Endothelial cell of hepatic sinusoid (primary cell): ENCODE results near the gene NECTIN1.

Source experiments
- in situ Hi-C: cut with HindIII; loops from 2 replicates; pipeline ENCODE4 v1.10.0; 2017; ENCODE audit warnings: low sequenced_read_pairs

The NECTIN1 gene

DNA sequence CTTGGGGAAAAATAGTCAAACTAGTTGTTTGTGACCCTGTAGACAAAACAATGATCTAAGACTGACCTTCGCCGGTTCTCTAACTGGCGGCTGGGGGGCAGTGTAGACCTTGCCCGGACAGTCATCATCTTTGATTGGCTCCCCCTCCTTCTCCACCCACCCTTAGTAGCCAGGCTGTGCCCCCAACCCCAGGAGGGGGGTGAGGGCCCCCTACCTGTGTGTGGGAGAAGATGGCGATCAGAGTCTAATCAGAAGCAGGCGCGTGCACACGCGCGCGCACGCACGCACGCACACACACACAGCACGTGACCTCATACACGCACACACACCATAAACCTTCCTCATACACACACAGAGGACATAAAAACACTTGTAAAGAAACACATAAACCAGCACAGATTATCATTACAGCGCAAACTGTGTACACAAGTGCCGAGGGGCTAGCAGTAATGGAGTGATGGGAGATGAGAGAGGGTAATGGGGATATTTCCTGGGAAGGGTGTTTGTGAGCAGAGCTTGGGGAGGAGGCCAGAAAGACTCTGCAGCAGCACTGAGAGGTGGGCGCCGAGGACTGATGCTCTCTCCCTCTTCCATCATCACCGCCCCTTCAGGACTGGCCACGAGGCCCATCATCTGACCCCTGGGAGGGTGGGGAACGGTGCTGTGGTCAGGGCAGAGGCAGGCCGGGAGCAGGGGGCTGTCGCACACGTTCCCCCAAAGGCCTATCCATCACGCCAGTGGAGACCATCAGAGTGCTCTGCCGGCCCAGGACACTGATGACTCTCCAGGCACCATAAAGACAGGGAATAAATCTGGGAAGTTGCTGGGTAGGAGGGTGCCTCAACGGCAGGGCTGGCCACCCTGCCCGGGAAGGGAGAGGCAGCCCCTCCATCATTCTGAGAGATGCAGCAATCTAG lies 12.2 kb downstream of the NECTIN1 start:
- in situ Hi-C loops, result loop anchor here (5.0 to 10.0 kb wide), 3 partner anchors 45 to 100 kb away; no protein-coding TSS in a partner anchor

GRCh38 chr11:119714590-119714989 lies 14.4 kb downstream of the NECTIN1 start:
- in situ Hi-C loops, result loop anchor here (10.0 kb wide), 1 partner anchor 50 kb away; no protein-coding TSS in a partner anchor

DNA sequence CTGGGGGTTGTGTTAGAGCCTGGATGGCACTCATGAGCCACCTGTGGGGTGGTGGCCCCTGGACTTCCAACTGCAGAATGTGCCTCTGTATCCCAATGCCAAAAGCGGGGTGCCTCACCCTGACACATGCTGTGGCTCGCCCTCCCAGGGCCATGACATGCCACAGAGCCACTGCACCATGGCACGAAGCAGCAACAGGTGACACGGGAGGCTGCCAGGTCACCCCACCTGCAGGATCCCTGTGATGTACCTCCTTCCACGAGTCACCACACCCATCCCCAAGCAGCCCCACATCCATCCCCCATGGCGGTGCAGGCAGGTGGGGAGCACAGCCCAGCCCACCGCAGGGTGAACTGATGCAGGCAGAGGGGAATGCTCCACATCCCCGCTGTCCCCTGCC lies 14.8 kb downstream of the NECTIN1 start:
- in situ Hi-C loops, result loop anchor here (10.0 kb wide), 1 partner anchor 49 kb away; no protein-coding TSS in a partner anchor

DNA sequence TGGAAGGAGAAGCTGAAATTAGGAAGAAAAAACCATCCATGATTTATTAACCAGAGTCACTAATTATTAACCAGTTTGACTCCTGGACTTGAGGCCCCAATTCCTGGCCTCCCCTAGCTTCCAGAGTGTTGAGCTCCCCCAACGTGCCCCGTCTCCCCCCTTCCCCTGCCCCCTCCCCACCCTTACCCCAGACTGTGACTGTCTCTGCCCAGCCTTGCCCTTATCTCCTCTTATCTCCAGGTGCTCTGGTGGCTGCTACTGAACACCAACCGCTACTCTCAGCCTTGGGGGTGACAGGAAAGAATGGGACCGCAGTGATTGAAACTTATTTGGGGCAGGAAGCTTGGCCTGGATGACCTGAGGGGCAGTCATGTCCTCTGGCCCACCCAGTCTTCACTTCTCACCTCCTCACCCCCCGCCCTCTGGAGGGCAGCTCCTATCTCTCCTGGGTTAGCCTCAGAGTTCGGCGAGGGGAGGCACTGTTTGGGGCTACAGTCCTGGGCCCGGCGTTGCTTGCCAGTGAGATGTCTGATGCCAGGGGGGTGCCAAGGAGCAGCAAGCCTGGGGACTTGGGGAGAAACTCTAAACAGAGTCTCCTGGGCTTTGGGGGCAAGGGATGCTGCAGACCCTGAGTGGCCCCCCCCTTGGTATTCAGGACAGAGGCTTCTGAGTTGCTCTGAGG lies 15.5 kb downstream of the NECTIN1 start:
- in situ Hi-C loops, result loop anchor here (10.0 kb wide), 1 partner anchor 49 kb away; no protein-coding TSS in a partner anchor

- in situ Hi-C loops, result loop anchor here (10.0 kb wide), 1 partner anchor 48 kb away; no protein-coding TSS in a partner anchor
These were observed 16.3 kb downstream of the NECTIN1 start for GRCh38 chr11:119712459-119713358.

- in situ Hi-C loops, result loop anchor here (10.0 kb wide), 1 partner anchor 47 kb away; no protein-coding TSS in a partner anchor
These were observed 17.0 kb downstream of the NECTIN1 start for GRCh38 chr11:119712006-119712405.

GRCh38 chr11:119711476-119711875 lies 17.5 kb downstream of the NECTIN1 start:
- in situ Hi-C loops, result loop anchor here (10.0 kb wide), 1 partner anchor 47 kb away; no protein-coding TSS in a partner anchor

DNA sequence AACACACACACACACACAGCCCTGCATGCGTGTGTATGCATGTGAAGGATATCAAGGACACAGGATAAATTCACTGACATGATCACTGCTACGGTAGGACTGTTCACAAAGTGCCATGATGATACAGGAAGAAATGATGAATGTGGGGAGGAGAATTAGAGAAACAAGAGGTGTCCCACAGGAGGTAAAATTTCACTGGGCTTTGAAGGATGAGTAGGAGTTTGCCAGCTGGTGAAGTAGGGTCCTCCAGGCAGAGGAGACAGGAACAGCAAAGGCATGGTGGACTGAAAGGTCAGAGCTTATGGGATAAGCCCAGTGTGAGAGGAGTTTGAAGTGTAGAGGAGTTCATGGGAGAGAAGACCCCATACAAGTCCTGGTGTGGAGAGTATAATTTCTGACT lies 18.6 kb downstream of the NECTIN1 start:
- in situ Hi-C loops, result loop anchor here (10.0 kb wide), 1 partner anchor 46 kb away; no protein-coding TSS in a partner anchor

GRCh38 chr11:119709638-119710346 lies 19.2 kb downstream of the NECTIN1 start:
- in situ Hi-C loops, result loop anchor here (10.0 kb wide), 1 partner anchor 45 kb away; no protein-coding TSS in a partner anchor

DNA sequence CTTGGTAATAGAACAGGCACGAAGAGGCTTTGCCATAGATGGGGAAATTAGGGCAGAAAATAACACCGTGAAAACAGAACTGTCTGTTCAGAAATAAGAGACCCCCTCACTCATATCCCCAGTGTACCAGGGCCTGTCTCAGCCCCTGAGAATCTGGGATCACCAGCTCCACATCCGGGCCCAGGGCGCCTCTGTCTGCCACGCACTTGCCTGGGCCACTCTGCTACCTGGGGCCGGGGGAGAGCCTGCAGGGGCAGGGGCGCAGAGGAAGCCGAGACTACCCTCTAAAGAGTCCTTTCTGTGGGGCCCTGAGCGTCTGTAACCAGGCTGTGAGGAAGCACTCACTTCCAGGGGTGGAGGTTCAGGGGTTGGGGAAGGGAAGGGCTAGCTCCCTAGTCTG lies 19.8 kb downstream of the NECTIN1 start:
- in situ Hi-C loops, result no loop called here

- in situ Hi-C loops, result no loop called here
These were observed 20.6 kb downstream of the NECTIN1 start for GRCh38 chr11:119708384-119708783.

DNA sequence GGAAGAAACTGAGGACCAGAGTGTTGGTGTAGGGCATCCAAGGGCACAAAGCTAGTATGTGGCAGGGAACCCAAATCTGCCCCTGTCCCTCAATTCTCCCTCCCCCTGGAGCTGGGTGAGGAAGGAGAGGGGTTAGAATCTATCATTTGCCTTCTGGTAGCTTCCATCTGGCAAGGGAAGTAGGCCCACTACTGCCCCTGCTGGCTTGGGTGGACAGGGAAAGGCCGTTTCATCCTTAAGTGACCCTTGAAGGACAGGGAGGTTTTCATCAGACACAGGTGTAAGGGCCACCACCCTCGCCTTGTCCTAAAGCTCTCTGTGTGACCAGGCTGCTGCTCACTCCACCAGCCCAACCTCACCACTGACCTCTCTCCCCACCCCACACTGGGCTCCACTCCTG lies 22.1 kb downstream of the NECTIN1 start:
- in situ Hi-C loops, result no loop called here

- in situ Hi-C loops, result no loop called here
These were observed 23.0 kb downstream of the NECTIN1 start for GRCh38 chr11:119706029-119706428.

- in situ Hi-C loops, result no loop called here
These were observed 23.6 kb downstream of the NECTIN1 start for GRCh38 chr11:119705362-119705761.

- in situ Hi-C loops, result no loop called here
These were observed 24.2 kb downstream of the NECTIN1 start for GRCh38 chr11:119704849-119705248.

DNA sequence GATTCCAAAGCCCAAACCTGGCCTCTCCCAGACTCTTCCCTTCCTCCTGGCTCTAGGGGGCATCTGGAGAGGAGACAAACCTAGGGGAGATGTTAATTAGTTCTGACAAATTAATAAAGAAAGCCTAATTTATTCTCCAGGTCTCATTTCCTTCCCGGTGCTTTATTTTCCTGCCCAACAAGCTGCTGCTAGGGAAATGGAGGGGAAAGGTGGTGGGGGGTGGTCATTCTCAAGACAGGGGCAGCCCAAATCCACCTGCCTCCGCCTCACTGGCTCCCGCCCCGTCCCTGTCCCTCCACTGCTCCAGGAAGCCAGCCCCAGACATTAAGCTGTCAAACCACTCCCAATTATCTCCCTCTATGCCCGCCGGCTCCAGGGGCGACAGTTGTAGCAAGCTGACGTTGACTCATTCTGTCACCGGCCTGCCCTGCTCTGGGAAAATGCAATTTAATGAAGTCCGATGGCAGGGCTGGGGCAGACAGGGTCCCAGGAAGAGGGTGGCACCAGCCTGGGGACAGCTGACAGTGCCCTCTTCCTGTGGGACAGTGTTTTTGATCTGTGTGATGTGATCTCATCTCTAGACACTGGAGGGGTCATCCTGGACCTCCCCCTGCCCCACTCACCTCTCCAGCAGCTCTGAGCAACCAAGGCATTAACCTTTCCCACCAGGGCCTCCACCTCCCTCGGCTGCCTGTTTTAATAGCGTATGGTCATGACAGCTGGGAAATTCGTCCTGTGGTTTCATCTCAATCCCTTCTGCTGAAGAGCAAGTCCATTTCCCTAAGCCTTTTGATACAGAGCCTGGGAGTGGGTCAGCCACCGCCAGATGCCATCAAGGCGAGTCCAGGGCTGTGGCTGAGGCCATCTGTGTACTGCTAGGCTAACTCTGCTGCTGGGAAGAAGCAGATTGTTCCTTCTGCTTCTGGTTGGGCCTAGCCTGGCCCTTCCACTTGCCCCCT lies 27.1 kb downstream of the NECTIN1 start:
- in situ Hi-C loops, result no loop called here

DNA sequence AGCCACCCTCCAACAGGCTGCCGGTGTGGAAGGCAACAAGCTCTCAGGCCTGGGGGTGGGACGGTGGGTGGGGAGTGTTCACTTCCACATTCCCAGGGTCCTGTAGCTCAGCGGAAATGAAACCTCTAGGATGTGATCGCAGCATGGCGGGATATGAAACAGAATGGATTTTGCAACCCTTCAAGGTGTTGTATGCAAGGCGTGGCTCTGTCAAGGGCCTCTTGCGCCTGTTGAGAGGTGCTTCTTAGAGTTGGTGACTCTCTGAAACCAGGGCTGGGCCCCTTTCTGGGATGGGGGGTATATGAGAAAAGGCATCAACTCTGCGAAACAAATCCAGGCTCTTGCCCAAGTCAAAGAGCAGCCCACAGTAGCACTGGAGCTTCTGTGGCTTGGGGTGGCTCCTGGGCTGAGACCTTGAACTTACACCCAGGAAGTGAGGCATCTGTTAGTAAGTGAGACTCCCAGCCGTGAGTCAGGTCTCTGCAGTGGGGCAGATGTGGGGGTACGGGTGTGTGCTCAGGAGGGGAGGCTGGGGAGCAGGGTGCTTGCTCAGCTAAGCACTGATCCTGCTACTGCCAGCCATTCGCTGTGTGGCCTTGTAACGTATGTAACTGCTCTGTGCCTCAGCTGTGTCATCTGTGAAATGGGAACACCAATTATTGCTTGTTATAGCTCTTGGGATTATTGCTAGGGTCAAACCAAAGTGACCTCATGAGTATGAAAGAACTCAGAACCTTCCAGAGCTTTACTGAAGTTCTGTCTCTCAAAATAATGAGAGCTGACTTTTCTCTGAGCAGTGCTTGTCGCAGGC lies 28.3 kb downstream of the NECTIN1 start:
- in situ Hi-C loops, result no loop called here

GRCh38 chr11:119700030-119700429 lies 29.0 kb downstream of the NECTIN1 start:
- in situ Hi-C loops, result no loop called here
